ENCODE measurements around the gene MEIS1. TPM values are rescaled to one million over a fixed set of nuclear protein-coding genes. Genes with fewer than 3 reads are reported as not detected.
A peak's percentile ranks its signal among the peaks of the same experiment; 100 is the strongest.

MEIS1 gene
- total RNA-seq: 119 and 139 TPM in 2 replicates
- polyA plus RNA-seq: 48.3 and 51.6 TPM in 2 replicates
- polyA plus RNA-seq (2012): 43.2 and 44.1 TPM in 2 replicates
- 62.6 and 69.9 TPM in 2 replicates for polyA minus RNA-seq (ENCODE audit: low replicate concordance)

DNA sequence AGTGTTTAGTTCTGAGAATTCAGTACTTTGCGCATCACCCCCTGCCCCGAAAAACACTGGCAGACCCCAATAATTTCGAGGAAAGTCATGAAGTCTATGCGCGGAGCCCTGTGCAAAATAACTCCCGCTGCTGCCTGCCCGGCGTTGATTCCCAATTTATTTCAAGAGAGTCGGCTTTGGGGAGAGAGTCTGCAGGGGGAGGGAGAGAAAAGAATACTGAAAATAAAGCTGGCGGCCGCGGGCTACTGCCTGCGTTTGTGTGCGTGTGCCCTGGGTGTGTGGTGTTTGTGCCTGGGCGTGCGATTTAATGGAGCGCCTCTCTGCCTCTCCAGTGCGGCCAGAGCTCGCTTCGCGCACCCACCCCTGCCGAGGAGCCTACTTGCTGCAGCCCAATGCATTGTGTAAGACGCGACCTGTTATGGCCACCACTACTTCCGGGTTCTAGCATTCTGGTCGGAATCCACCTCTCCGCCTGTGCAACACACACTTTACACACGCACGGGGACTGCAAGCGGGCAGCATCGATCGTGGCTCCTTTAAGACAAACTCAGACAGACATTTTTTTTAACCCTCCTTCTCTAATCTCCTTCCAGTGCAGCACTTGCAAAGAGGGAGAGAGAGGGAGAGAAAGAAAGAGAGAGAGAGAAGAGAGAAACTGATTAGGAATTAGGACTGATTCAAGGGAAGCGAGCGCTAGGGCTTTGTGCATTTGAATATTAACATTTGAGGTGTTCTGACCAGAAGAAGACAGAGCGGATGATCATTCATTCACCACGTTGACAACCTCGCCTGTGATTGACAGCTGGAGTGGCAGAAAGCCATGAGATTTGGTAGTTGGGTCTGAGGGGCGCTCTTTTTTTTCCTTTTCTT is at the start of gene MEIS1:
TSS of gene MEIS1 (plus strand) at position 447 of the 870 bp plus-strand sequence. CDS start 732 bp downstream, outside the sequence.
- peak; percentile 99 to 100 for DNase-seq (ENCODE audit: low read depth in 2 of 2)
- H3K4me1 ChIP-seq (ENCODE audit: control insufficient read depth, extremely low read depth, insufficient read depth, low read length): peaks cover 2% of the 10 kb centered on the region
- H3K4me3 ChIP-seq (replicated peaks in 1 of 4; ENCODE audit: control extremely low read depth in 1 of 4, insufficient read depth in 1 of 4, low read depth in 3 of 4, low read length in 4 of 4): peak within 1 kb of the TSS; percentile 67 to 100 (median 87)
- peaks cover 5% of the 10 kb centered on the region for H3K36me3 ChIP-seq (ENCODE audit: control insufficient read depth, insufficient read depth, low read length)
- peak within 1 kb of the TSS; percentile 94 for H3K9ac ChIP-seq (ENCODE audit: insufficient read depth, low read length)
- H3K79me2 ChIP-seq (ENCODE audit: control insufficient read depth, insufficient read depth, low read length): peaks cover 65% of the 10 kb centered on the region
- peak within 1 kb of the TSS; percentile 92 for H3K4me2 ChIP-seq (ENCODE audit: extremely low read depth, insufficient read depth, low read length)
- TF ChIP-seq, protein P1, sequence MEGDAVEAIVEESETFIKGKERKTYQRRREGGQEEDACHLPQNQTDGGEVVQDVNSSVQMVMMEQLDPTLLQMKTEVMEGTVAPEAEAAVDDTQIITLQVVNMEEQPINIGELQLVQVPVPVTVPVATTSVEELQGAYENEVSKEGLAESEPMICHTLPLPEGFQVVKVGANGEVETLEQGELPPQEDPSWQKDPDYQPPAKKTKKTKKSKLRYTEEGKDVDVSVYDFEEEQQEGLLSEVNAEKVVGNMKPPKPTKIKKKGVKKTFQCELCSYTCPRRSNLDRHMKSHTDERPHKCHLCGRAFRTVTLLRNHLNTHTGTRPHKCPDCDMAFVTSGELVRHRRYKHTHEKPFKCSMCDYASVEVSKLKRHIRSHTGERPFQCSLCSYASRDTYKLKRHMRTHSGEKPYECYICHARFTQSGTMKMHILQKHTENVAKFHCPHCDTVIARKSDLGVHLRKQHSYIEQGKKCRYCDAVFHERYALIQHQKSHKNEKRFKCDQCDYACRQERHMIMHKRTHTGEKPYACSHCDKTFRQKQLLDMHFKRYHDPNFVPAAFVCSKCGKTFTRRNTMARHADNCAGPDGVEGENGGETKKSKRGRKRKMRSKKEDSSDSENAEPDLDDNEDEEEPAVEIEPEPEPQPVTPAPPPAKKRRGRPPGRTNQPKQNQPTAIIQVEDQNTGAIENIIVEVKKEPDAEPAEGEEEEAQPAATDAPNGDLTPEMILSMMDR (conservative IDR thresholded peaks at IDR 0.05 in 1 of 2, IDR thresholded peaks at IDR 0.05 in 1 of 2; ENCODE audit: low read depth in 1 of 2, low read length in 2 of 2): no peak
- no peak for TF ChIP-seq EZH2 (IDR thresholded peaks at IDR 0.05; ENCODE audit: low read length, missing control alignments)
- H3K9me3 ChIP-seq (ENCODE audit: control insufficient read depth, insufficient read depth, low read depth, low read length): no peaks in the 10 kb centered on the region
- H3K27ac ChIP-seq (ENCODE audit: insufficient read depth, low read length): peak within 1 kb of the TSS; percentile 93
- no peaks in the 10 kb centered on the region for H3K27me3 ChIP-seq (ENCODE audit: control insufficient read depth, insufficient read depth, low read length)
- H2AFZ ChIP-seq (ENCODE audit: low read length): no peak within 1 kb of the TSS
- H4K20me1 ChIP-seq (ENCODE audit: control insufficient read depth, extremely low read depth, insufficient read depth, low read length): no peaks in the 10 kb centered on the region

- Histone ChIP-seq H3K9me3 (ENCODE audit: control insufficient read depth, insufficient read depth, low read depth, low read length) (no peaks in the 10 kb centered on the region), H3K4me2 (ENCODE audit: extremely low read depth, insufficient read depth, low read length) (no peak overlapping the region), H3K9ac (ENCODE audit: insufficient read depth, low read length) (no peak overlapping the region), H3K36me3 (ENCODE audit: control insufficient read depth, insufficient read depth, low read length) (no peaks in the 10 kb centered on the region), H3K27me3 (ENCODE audit: control insufficient read depth, insufficient read depth, low read length) (no peaks in the 10 kb centered on the region), H3K4me1 (ENCODE audit: control insufficient read depth, extremely low read depth, insufficient read depth, low read length) (no peaks in the 10 kb centered on the region), H3K4me3 (replicated peaks in 1 of 4; ENCODE audit: control extremely low read depth in 1 of 4, insufficient read depth in 1 of 4, low read depth in 3 of 4, low read length in 4 of 4) (no peak overlapping the region), H3K27ac (ENCODE audit: insufficient read depth, low read length) (no peak overlapping the region), H4K20me1 (ENCODE audit: control insufficient read depth, extremely low read depth, insufficient read depth, low read length) (no peaks in the 10 kb centered on the region), H2AFZ (ENCODE audit: low read length) (no peak overlapping the region), H3K79me2 (ENCODE audit: control insufficient read depth, insufficient read depth, low read length) (no peaks in the 10 kb centered on the region)
- no peak for DNase-seq (ENCODE audit: low read depth in 2 of 2)
- TF ChIP-seq, protein P1 (conservative IDR thresholded peaks at IDR 0.05 in 1 of 2, IDR thresholded peaks at IDR 0.05 in 1 of 2; ENCODE audit: low read depth in 1 of 2, low read length in 2 of 2): no peak
- no peak for TF ChIP-seq EZH2 (IDR thresholded peaks at IDR 0.05; ENCODE audit: low read length, missing control alignments)
These were observed 47.7 kb upstream of the MEIS1 start for GRCh38 chr2:66387016-66387753.

GRCh38 chr2:66389651-66390131 is 45.2 kb upstream of the MEIS1 start:
- Histone ChIP-seq H3K36me3 (ENCODE audit: control insufficient read depth, insufficient read depth, low read length) (no peaks in the 10 kb centered on the region), H3K9me3 (ENCODE audit: control insufficient read depth, insufficient read depth, low read depth, low read length) (no peaks in the 10 kb centered on the region), H3K27ac (ENCODE audit: insufficient read depth, low read length) (no peak overlapping the region), H2AFZ (ENCODE audit: low read length) (no peak overlapping the region), H3K27me3 (ENCODE audit: control insufficient read depth, insufficient read depth, low read length) (no peaks in the 10 kb centered on the region), H3K4me1 (ENCODE audit: control insufficient read depth, extremely low read depth, insufficient read depth, low read length) (no peaks in the 10 kb centered on the region), H3K4me2 (ENCODE audit: extremely low read depth, insufficient read depth, low read length) (no peak overlapping the region), H4K20me1 (ENCODE audit: control insufficient read depth, extremely low read depth, insufficient read depth, low read length) (no peaks in the 10 kb centered on the region), H3K9ac (ENCODE audit: insufficient read depth, low read length) (no peak overlapping the region), H3K4me3 (replicated peaks in 1 of 4; ENCODE audit: control extremely low read depth in 1 of 4, insufficient read depth in 1 of 4, low read depth in 3 of 4, low read length in 4 of 4) (no peak overlapping the region), H3K79me2 (ENCODE audit: control insufficient read depth, insufficient read depth, low read length) (no peaks in the 10 kb centered on the region)
- TF ChIP-seq, protein P1 (conservative IDR thresholded peaks at IDR 0.05 in 1 of 2, IDR thresholded peaks at IDR 0.05 in 1 of 2; ENCODE audit: low read depth in 1 of 2, low read length in 2 of 2): no peak
- no peak for TF ChIP-seq EZH2 (IDR thresholded peaks at IDR 0.05; ENCODE audit: low read length, missing control alignments)
- DNase-seq (ENCODE audit: low read depth in 2 of 2): peak; percentile 58 to 66
